Endothelial cell of umbilical vein (primary cell): Measurements from ENCODE around the gene SLFN14. TPM values are rescaled to one million over a fixed set of nuclear protein-coding genes. Genes with fewer than 3 reads are reported as not detected.

Experiments used
- BruUV-seq: library from RNA; stranded (reverse); fragments of 400-500 nt; replicated peaks from 2 replicates; lab custom pipeline; 2021; lab: Mats Ljungman, UMichigan
- CTCF ChIA-PET: fragments of 300-600, 350-600 bp; sonication (Branson Sonifier 250); formaldehyde crosslinking; loops from one replicate; lab custom pipeline; 2021; ENCODE audit warnings: antibody characterized with exemption, inconsistent platforms; lab: Charles Lee
- POLR2A ChIA-PET: fragments of 300-600, 350-600 bp; sonication (Branson Sonifier 250); formaldehyde crosslinking; loops from one replicate; lab custom pipeline; 2021; ENCODE audit warnings: antibody characterized with exemption, inconsistent platforms; lab: Charles Lee
- DNase-seq: peaks from one replicate; pipeline ENCODE4 v3.0.0-alpha.2; 2011; ENCODE audit warnings: low read depth, low spot score
- FAIRE-seq: peaks from 2 replicates; lab custom pipeline; 2011; peaks lifted over from hg19 to GRCh38; lab: Jason Lieb, UNC
- H2AFZ ChIP-seq: 2 replicates; pipeline ENCODE4 v1.6.0; 2012; ENCODE audit warnings: low read depth, low read length, control low read depth, inconsistent platforms
- H3K27ac ChIP-seq: 2 replicates; pipeline ENCODE4 v1.5.1; 2011; ENCODE audit warnings: low read depth, mild to moderate bottlenecking, control low read depth, low read length, moderate library complexity; ENCODE audit not compliant: insufficient read depth
- H3K27me3 ChIP-seq, 2 experiments: 2 replicates each; pipeline versions ENCODE4 v1.6.0 to v1.6.1; 2011; ENCODE audit warnings: low read length in 2 of 2, mixed read lengths in 1 of 2; ENCODE audit not compliant: control insufficient read depth in 2 of 2, insufficient read depth in 2 of 2
- H3K36me3 ChIP-seq, 2 experiments: 2 replicates in 1 of 2; 3 replicates in 1 of 2; pipeline ENCODE4 v1.5.1; 2011; ENCODE audit warnings: low read length in 2 of 2, mild to moderate bottlenecking in 1 of 2, moderate library complexity in 1 of 2; ENCODE audit not compliant: control insufficient read depth in 2 of 2, insufficient read depth in 2 of 2; ENCODE audit errors: extremely low read depth in 1 of 2
- H3K4me1 ChIP-seq: 3 replicates; pipeline ENCODE4 v1.5.1; 2011; ENCODE audit warnings: mild to moderate bottlenecking, low read length; ENCODE audit not compliant: control insufficient read depth, insufficient read depth; ENCODE audit errors: extremely low read depth
- H3K4me2 ChIP-seq: 2 replicates; pipeline ENCODE4 v1.6.1; 2011; ENCODE audit warnings: low read length, control low read depth, mixed read lengths; ENCODE audit not compliant: insufficient read depth
- H3K4me3 ChIP-seq, 3 experiments: fragments of 200-600 bp in 1 of 3; sonication (generic), shearing (Covaris generic) in 1 of 3; replicated peaks in 1 of 3; 2 replicates each; pipeline ENCODE4 v1.5.1; 2011 to 2016; ENCODE audit warnings: control low read depth in 3 of 3, low read length in 3 of 3, mild to moderate bottlenecking in 2 of 3, inconsistent platforms in 1 of 3, low read depth in 1 of 3, moderate library complexity in 1 of 3; ENCODE audit not compliant: insufficient read depth in 1 of 3
- H3K79me2 ChIP-seq: 2 replicates; pipeline ENCODE4 v1.6.0; 2012; ENCODE audit warnings: low read length, inconsistent platforms; ENCODE audit not compliant: control insufficient read depth, insufficient read depth
- H3K9ac ChIP-seq: replicated peaks from 2 replicates; pipeline ENCODE3; 2011; ENCODE audit warnings: low read length, control low read depth; ENCODE audit not compliant: insufficient read depth; ENCODE audit errors: extremely low read depth
- H3K9me1 ChIP-seq: replicated peaks from 3 replicates; pipeline ENCODE4 v1.6.0; 2011; ENCODE audit warnings: mild to moderate bottlenecking, low read length; ENCODE audit not compliant: control insufficient read depth, insufficient read depth; ENCODE audit errors: extremely low read depth
- H3K9me3 ChIP-seq: replicated peaks from 2 replicates; pipeline ENCODE4 v1.5.1; 2012; ENCODE audit warnings: low read length, inconsistent platforms; ENCODE audit not compliant: control insufficient read depth, insufficient read depth
- H4K20me1 ChIP-seq: replicated peaks from 2 replicates; pipeline ENCODE3; 2011; ENCODE audit warnings: mild to moderate bottlenecking, low read length; ENCODE audit not compliant: control insufficient read depth, insufficient read depth; ENCODE audit errors: extremely low read depth
- EZH2 ChIP-seq: IDR thresholded peaks from 2 replicates; pipeline ENCODE4 v1.6.1; 2012; ENCODE audit warnings: borderline replicate concordance, low read depth, mild to moderate bottlenecking, moderate library complexity, low read length, inconsistent platforms; ENCODE audit not compliant: severe bottlenecking
- FOS ChIP-seq: IDR thresholded peaks from 2 replicates; pipeline ENCODE4 v1.6.1; 2011; ENCODE audit warnings: mild to moderate bottlenecking, low read length, moderate library complexity, borderline replicate concordance; ENCODE audit not compliant: insufficient read depth
- GATA2 ChIP-seq: IDR thresholded peaks from 2 replicates; pipeline ENCODE4 v1.7.0; 2011; ENCODE audit warnings: low read depth, mild to moderate bottlenecking, moderate library complexity, mixed read lengths, low read length; ENCODE audit not compliant: insufficient read length, insufficient read depth
- JUN ChIP-seq: IDR thresholded peaks from 2 replicates; pipeline ENCODE4 v1.6.1; 2011; ENCODE audit warnings: borderline replicate concordance, low read depth; ENCODE audit not compliant: insufficient read length, insufficient read depth
- MYC ChIP-seq: IDR thresholded peaks from one replicate; pipeline ENCODE4 v1.6.1; 2011; ENCODE audit warnings: mild to moderate bottlenecking, low read depth, low read length
- POLR2A ChIP-seq: IDR thresholded peaks from 2 replicates; pipeline ENCODE4 v1.6.1; 2012; ENCODE audit warnings: low read depth, mild to moderate bottlenecking, control low read depth, low read length
- POLR2AphosphoS5 ChIP-seq: IDR thresholded peaks from 2 replicates; pipeline ENCODE4 v1.6.1; 2012; ENCODE audit warnings: low read depth, mild to moderate bottlenecking, control low read depth, low read length, moderate library complexity; ENCODE audit not compliant: insufficient read depth
- dilution Hi-C: fragments of 300-500 bp; cut with MboI; formaldehyde crosslinking; loops from one replicate; pipeline ENCODE4 v1.15.0; 2019; ENCODE audit warnings: low sequenced_read_pairs; ENCODE audit not compliant: extremely low pct_ligation_motif_present
- intact Hi-C: fragments of 100-400 bp; cut with micrococcal nuclease; formaldehyde crosslinking; loops from one replicate; pipeline ENCODE4 v1.10.0; 2022
- polyA plus RNA-seq, 4 experiments: library from polyadenylated mRNA; depleted of rRNA in 3 of 4; stranded (reverse) in 3 of 4; unstranded in 1 of 4; fragments of >200 nt; gene quantifications; 2 replicates each; pipeline versions ENCODE4 v1.2.1 to v1.2.3, GENCODE V29; 2011 to 2012; ENCODE audit warnings: missing spikeins in 1 of 4
- total RNA-seq: library from RNA; stranded (reverse); gene quantifications from 2 replicates; pipeline ENCODE4 v1.2.3, GENCODE V29; 2021
- TF ChIP-seq, protein P1 (sequence below): IDR thresholded peaks from 2 replicates; pipeline ENCODE4 v1.6.1; 2011; ENCODE audit not compliant: insufficient read depth, insufficient read length
- TF ChIP-seq, protein P2 (sequence below), 2 donors: IDR thresholded peaks; 1 replicate in 1 of 2; 2 replicates in 1 of 2; pipeline ENCODE4 v1.5.1; 2011; ENCODE audit warnings: low read length in 2 of 2, mild to moderate bottlenecking in 2 of 2, moderate library complexity in 2 of 2, control low read depth in 1 of 2, inconsistent platforms in 1 of 2, low read depth in 1 of 2; ENCODE audit not compliant: insufficient read depth in 1 of 2; ENCODE audit errors: extremely low read depth in 1 of 2

SLFN14 gene
- total and polyA plus RNA-seq, 2 donors (not counting 3 experiments of a cell fraction or from before 2014, with no cell fraction given) = not detected

DNA sequence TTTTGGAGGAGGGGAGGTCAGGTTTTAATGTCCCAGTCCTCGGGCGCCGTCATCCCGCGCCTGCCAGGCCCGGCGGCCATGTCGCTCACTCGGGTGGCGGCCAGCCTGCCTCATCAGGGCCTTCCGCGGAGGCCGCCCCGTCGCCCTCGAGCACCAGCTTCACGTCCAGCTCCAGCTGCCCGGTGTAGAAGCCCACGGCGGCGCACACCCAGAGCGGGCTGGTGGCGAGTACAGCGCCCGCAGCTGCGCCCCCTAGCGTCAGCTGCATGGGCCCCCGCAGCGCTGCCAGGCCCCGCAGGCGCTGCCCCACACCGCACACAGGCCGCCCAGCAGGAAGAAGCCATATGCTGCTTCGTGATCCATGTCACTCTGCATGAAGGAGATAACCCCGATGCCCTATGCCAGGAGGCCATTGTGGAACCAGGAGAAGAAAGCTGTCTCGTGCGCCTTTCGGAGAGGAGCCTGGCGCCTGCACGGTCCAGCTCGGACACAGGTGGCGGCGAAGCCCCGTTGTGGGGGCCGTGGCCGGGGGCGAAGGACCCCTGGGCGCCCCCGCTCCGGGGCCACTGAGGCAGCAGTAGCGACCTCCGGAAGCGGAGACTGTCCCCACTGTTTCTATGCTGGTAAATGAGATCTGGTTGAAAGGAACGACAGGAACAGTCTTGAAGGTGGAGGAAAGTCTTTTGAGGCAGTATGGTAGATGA is 36.1 kb upstream of the SLFN14 start:
- Histone ChIP-seq H3K36me3 (peaks cover 25 to 27% of the 10 kb centered on the region in 2 experiments), H3K27ac (no peak overlapping the region), H3K9me3 (no peaks in the 10 kb centered on the region), H3K4me3 (no peak overlapping the region), H3K4me2 (no peak overlapping the region), H3K79me2 (peaks cover 63% of the 10 kb centered on the region), H3K27me3 (no peaks in the 10 kb centered on the region), H3K9ac (no peak overlapping the region), H4K20me1 (peaks cover 2% of the 10 kb centered on the region), H3K4me1 (no peaks in the 10 kb centered on the region), H2AFZ (no peak overlapping the region), H3K9me1 (no peaks in the 10 kb centered on the region)
- intact Hi-C loops = no loop called here
- TF ChIP-seq FOS (no peak), EZH2 (no peak), POLR2AphosphoS5 (no peak)
- FAIRE-seq (no peak), DNase-seq (no peak)
- POLR2A ChIA-PET = no interaction called here
- dilution Hi-C loops = no loop called here
- BruUV-seq = no TSS peak
- CTCF ChIA-PET = interaction anchor here (1.4 kb wide), 1 partner anchor 17 kb away, joined by 7 read pairs; no protein-coding TSS in a partner anchor

DNA sequence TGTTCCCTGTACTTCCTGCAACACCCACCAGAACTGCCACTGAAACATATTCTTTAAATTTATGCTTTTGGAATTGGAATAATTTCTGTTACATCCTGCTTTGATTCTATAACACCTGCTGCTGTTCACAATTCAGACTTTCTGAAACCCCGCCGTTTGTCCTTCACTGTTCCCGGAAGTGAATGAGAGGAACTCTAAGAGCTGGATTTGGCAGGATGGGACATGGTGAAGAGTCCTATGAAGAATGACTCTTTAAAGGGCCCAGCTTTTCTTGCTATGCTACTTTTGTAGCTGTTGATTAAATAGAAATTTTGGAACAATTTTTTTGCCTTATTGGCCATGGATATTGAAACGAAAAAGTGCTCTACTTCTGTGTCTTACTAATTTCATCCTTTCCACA is 35.5 kb upstream of the SLFN14 start:
- FAIRE-seq = no peak
- H3K9me1 ChIP-seq = no peaks in the 10 kb centered on the region
- no peak overlapping the region for H3K4me2 ChIP-seq
- ChIA-PET CTCF (interaction anchor here (0.8 to 1.6 kb wide), 2 partner anchors 18 to 56 kb away, joined by 3 to 4 read pairs; no protein-coding TSS in a partner anchor), POLR2A (no interaction called here)
- no peak for DNase-seq
- no peaks in the 10 kb centered on the region for H3K27me3 ChIP-seq
- H3K9ac ChIP-seq = no peak overlapping the region
- TF ChIP-seq JUN = no peak
- TF ChIP-seq, protein P1, sequence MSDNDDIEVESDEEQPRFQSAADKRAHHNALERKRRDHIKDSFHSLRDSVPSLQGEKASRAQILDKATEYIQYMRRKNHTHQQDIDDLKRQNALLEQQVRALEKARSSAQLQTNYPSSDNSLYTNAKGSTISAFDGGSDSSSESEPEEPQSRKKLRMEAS = no peak
- TF ChIP-seq GATA2 = no peak
- TF ChIP-seq POLR2A = no peak
- no peak for TF ChIP-seq POLR2AphosphoS5
- TF ChIP-seq MYC = no peak
- no peak for TF ChIP-seq FOS
- TF ChIP-seq, protein P2, sequence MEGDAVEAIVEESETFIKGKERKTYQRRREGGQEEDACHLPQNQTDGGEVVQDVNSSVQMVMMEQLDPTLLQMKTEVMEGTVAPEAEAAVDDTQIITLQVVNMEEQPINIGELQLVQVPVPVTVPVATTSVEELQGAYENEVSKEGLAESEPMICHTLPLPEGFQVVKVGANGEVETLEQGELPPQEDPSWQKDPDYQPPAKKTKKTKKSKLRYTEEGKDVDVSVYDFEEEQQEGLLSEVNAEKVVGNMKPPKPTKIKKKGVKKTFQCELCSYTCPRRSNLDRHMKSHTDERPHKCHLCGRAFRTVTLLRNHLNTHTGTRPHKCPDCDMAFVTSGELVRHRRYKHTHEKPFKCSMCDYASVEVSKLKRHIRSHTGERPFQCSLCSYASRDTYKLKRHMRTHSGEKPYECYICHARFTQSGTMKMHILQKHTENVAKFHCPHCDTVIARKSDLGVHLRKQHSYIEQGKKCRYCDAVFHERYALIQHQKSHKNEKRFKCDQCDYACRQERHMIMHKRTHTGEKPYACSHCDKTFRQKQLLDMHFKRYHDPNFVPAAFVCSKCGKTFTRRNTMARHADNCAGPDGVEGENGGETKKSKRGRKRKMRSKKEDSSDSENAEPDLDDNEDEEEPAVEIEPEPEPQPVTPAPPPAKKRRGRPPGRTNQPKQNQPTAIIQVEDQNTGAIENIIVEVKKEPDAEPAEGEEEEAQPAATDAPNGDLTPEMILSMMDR (IDR thresholded peaks at IDR 0.05; ENCODE audit: extremely low read depth in 1 of 2, insufficient read depth in 1 of 2, low read depth in 1 of 2, low read length in 2 of 2) = no peak
- TF ChIP-seq EZH2 = no peak
- H3K27ac ChIP-seq = no peak overlapping the region
- no TSS peak for BruUV-seq
- no peak overlapping the region for H3K4me3 ChIP-seq
- H3K79me2 ChIP-seq = peaks cover 69% of the 10 kb centered on the region
- H3K9me3 ChIP-seq = no peaks in the 10 kb centered on the region
- no peak overlapping the region for H2AFZ ChIP-seq
- H3K4me1 ChIP-seq = no peaks in the 10 kb centered on the region
- peaks cover 2% of the 10 kb centered on the region for H4K20me1 ChIP-seq
- H3K36me3 ChIP-seq = peaks cover 22 to 27% of the 10 kb centered on the region in 2 experiments
- intact Hi-C loops = no loop called here
- dilution Hi-C loops = no loop called here
